ENCODE data around the gene PTPRK.

DNA sequence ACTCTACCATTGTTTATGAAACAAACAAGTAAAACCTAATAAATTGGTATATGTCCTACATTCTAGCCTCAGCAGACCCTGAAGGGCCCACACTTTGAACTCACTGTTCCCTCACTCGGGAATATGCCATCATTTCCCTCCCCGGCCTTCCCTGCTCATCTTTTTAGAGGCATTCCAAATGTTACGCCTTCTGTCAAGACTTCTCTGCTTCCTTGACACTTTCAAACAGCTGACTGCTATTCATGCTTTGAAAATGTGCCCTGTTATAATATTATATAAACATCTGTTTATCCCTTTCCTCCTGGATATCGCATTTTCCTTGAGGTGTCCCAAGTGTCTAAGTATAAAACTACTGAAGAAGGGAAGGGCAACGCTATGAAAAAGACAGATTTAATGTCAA lies 370.0 kb downstream of the PTPRK start:
- TF ChIP-seq, protein P1, sequence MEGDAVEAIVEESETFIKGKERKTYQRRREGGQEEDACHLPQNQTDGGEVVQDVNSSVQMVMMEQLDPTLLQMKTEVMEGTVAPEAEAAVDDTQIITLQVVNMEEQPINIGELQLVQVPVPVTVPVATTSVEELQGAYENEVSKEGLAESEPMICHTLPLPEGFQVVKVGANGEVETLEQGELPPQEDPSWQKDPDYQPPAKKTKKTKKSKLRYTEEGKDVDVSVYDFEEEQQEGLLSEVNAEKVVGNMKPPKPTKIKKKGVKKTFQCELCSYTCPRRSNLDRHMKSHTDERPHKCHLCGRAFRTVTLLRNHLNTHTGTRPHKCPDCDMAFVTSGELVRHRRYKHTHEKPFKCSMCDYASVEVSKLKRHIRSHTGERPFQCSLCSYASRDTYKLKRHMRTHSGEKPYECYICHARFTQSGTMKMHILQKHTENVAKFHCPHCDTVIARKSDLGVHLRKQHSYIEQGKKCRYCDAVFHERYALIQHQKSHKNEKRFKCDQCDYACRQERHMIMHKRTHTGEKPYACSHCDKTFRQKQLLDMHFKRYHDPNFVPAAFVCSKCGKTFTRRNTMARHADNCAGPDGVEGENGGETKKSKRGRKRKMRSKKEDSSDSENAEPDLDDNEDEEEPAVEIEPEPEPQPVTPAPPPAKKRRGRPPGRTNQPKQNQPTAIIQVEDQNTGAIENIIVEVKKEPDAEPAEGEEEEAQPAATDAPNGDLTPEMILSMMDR (IDR thresholded peaks at IDR 0.05): no peak
- TF ChIP-seq EP300 (IDR thresholded peaks at IDR 0.05; ENCODE audit: low read depth): no peak
- TF ChIP-seq POLR2A (IDR thresholded peaks at IDR 0.05): no peak

All from transverse colon (tissue), 3 donors.